GM20000 (cell line): ENCODE results near the gene SYNDIG1L.

Experiments
- DNase-seq: peaks from one replicate; pipeline ENCODE4 v3.0.0; 2012; ENCODE audit warnings: low spot score
- TF ChIP-seq, protein P1 (sequence below): IDR thresholded peaks from 2 replicates; pipeline ENCODE4 v1.5.1; 2012; ENCODE audit warnings: mild to moderate bottlenecking, control low read depth; ENCODE audit errors: extremely low read depth, missing control alignments

SYNDIG1L gene

DNA sequence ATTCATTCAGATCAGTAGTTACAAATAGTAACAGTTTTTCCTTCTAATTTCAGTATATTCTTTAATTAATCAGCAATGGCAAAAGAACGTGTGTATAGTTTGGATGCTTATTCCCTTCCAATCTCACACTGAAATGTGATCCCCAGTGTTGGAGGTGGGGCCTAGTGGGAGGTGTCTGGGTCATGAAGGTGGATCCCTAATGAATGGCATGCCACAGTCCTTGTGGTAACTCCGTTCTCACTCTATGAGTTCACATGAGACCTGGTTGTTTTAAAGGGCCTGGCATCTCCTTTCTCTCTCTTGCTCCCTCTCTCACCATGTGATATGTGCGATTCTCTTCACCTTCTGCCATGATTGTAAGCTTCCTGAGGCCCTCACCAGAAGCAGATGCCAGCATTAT is 18.9 kb upstream of the SYNDIG1L start:
- DNase-seq, result no peak
- TF ChIP-seq, protein P1, sequence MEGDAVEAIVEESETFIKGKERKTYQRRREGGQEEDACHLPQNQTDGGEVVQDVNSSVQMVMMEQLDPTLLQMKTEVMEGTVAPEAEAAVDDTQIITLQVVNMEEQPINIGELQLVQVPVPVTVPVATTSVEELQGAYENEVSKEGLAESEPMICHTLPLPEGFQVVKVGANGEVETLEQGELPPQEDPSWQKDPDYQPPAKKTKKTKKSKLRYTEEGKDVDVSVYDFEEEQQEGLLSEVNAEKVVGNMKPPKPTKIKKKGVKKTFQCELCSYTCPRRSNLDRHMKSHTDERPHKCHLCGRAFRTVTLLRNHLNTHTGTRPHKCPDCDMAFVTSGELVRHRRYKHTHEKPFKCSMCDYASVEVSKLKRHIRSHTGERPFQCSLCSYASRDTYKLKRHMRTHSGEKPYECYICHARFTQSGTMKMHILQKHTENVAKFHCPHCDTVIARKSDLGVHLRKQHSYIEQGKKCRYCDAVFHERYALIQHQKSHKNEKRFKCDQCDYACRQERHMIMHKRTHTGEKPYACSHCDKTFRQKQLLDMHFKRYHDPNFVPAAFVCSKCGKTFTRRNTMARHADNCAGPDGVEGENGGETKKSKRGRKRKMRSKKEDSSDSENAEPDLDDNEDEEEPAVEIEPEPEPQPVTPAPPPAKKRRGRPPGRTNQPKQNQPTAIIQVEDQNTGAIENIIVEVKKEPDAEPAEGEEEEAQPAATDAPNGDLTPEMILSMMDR, result no peak

DNA sequence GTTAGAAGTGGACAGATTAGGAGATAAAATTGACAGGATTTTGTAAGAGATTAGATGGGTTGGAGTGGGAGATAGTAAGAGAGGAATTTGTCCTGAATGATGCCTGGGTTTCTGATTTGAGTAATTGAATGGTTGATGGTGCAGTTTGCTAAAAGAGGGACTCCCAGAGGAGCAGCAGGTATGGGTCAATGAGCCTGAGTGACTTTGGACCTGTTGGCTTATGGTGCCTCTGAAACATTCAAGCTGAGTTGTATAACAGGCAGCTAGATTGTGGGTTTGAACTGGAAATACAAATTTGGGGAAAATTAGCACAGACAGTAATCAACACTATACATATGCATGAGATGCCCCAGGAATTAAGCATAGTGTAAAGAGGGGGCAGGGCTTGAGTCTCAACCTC is 16.7 kb upstream of the SYNDIG1L start:
- TF ChIP-seq, protein P1, result no peak
- no peak for DNase-seq

DNA sequence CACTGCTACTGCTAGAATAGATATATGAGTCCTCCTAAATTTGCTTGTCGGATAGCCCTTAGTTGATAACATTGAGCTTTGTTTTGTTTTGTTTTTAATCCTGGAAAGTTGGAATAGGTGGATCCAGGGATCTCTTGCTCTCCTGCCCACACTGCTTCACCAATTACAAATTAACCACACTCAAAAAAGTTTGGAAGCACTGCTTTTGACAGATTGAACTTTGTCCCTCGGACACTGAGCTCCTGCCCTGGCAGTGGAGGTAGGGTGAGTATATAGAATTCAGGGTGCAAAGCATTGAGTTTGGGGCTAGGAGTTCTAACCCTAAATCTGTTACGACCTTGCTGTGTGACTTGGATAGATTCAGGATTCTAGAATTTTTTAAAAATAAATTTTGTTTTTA is 15.1 kb upstream of the SYNDIG1L start:
- DNase-seq, result no peak

DNA sequence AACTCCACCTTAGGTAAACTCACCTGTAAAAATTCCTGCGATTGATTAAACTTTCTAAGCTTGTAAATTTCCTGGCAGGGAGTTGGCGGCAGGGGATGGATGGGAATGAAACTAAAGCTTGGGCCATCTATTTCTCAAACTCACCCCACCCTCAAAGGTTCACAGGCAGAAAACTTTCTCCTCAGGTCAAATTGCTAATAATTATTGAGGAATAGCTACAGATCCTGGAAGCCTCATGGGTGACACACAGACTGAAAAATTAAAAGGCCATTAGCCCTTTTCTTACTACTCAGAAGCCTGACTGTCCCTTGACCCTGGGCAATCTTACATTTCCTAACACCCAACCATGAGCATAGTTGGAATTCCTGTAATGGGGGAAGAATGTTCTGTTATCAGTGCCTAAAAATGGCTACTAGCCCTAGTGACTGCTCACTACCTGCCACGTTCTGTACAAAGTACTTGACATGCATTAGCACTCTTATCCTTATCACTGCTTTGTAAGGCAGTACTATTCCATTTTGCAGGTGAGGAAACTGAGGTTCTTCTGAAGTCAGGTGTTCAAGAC is 12.4 kb upstream of the SYNDIG1L start:
- no peak for DNase-seq

More for the DNA sequence above, 15.1 kb upstream of the SYNDIG1L start:
- TF ChIP-seq, protein P1, result no peak

DNA sequence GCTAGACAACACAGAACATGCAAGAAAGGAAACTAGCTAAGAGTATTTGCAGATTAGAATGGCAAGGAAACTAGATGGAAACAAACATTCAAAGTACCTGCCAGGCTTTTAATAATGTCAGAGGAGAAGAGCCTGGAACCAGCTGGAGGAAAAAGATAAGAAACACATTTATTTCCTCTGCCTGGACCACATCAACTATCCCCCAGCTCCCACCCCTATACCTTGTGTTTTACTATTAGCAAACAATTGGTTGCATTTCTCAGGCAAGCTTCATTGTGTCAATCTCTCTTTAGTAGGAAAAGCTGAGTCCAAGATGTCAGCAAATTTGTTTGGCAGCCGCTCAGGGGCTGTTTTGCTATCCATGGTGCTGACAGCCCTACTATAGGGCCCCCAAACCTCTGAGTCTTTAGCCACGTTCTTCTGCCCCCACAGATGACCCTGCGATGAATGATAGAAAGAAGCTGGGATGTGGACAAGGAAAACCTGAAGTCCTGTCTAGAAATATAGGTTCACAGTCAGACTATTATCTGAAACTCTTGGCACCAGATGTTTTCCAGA is 11.6 kb upstream of the SYNDIG1L start:
- TF ChIP-seq, protein P1, result no peak
- DNase-seq, result no peak

More for the DNA sequence above, 12.4 kb upstream of the SYNDIG1L start:
- TF ChIP-seq, protein P1, result no peak

DNA sequence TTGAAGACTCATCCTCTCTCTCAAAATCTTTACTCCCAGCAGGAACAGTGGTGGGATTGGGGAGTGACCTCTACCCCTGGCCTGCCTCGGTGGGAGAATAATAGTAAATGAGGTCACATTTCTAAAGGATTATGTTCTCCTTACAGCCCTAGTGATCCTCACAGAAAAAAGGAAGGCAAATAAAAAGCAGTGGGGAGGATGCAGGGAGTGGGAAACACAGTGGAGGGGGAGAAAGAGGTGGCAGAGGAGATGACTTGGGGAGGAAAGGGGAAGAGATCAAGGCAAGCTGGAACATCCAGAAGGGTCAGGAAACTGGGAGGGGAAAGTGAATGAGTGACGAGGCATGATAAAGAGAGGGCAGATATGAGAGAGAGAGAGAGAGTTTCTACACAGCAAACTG is 8.3 kb upstream of the SYNDIG1L start:
- TF ChIP-seq, protein P1, result no peak
- DNase-seq, result no peak

DNA sequence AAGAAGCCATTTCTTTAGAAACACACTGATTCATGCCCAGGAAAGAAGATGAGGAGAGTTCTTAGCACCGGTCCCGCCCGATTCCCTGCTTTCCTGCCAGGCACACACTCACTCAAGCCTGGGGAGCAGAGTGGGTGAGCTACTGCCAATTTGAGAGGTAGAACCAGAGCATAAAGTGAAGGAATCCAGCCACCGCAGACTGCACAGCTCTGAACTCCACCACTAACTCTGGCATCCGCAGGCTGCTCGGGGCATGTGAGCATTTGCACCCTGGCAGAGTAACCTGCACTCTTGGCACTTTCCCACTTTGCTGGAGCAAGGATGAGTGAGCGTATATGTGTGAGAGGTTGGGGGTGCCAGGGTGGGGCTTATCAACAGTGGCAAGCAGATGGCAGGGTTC is 4.0 kb upstream of the SYNDIG1L start:
- TF ChIP-seq, protein P1, result no peak
- DNase-seq, result no peak
